Hepatocyte (in vitro differentiated cells): Measurements from ENCODE around the gene GIPC2.

ENCODE experiments used
- CTCF ChIP-seq: fragments of 200-600 bp; sonication (generic); IDR thresholded peaks from 2 replicates; pipeline ENCODE4 v1.5.1; 2016; ENCODE audit warnings: antibody characterized with exemption, mild to moderate bottlenecking; ENCODE audit not compliant: poor library complexity
- EZH2 ChIP-seq: fragments of 200-600 bp; sonication (generic); IDR thresholded peaks from 2 replicates; pipeline ENCODE4 v1.6.1; 2016; ENCODE audit warnings: antibody characterized with exemption, mild to moderate bottlenecking, borderline replicate concordance

GRCh38 chr1:78047106-78047505, 1.3 kb downstream of the GIPC2 start:
- TF ChIP-seq EZH2 (no peak), CTCF (peak; percentile 6)
